Epithelial cell of esophagus (primary cell): ENCODE data around the gene CTXN3.

Experiments used
- DNase-seq: peaks from one replicate; pipeline ENCODE4 v3.0.0; 2010; ENCODE audit warnings: low read depth
- H3K4me3 ChIP-seq: 2 replicates; pipeline ENCODE4 v1.5.1; 2011; ENCODE audit warnings: mild to moderate bottlenecking, low read length, control low read depth
- TF ChIP-seq, protein P1 (sequence below): IDR thresholded peaks from 2 replicates; pipeline ENCODE4 v1.5.1; 2011; ENCODE audit warnings: low read depth, mild to moderate bottlenecking, low read length, control low read depth, inconsistent platforms; ENCODE audit not compliant: insufficient read depth; ENCODE audit errors: missing control alignments

The CTXN3 gene

DNA sequence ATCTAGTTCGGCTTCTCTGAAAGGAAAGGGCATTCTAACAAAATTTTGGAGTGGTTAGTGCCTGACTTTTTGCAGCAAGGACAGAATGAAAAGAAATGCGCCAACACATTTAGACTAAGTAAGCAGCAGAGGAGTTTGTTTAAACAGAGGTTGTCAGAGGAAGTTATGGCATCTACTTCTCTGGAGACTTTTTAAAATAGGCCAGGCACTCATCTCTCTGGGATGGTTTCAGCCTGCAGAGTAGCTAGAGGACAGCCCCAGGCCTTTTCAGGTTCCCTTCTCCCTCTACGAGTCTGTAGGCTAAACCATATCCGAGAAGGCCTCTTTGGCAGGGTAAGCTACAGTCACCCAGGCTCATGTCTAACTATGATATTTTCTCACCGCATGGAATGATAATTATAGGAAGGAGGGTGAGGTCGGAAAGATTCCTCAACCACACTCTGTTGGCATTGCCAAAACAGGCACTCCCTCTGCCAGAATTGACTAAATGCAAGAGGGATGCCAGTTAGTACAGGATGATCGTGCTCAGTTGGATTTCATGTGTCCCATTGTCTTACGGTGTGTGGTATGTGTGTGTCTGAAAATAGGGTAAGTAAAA lies 1.4 kb upstream of the CTXN3 start:
- peak; percentile 25 for DNase-seq
- TF ChIP-seq, protein P1, sequence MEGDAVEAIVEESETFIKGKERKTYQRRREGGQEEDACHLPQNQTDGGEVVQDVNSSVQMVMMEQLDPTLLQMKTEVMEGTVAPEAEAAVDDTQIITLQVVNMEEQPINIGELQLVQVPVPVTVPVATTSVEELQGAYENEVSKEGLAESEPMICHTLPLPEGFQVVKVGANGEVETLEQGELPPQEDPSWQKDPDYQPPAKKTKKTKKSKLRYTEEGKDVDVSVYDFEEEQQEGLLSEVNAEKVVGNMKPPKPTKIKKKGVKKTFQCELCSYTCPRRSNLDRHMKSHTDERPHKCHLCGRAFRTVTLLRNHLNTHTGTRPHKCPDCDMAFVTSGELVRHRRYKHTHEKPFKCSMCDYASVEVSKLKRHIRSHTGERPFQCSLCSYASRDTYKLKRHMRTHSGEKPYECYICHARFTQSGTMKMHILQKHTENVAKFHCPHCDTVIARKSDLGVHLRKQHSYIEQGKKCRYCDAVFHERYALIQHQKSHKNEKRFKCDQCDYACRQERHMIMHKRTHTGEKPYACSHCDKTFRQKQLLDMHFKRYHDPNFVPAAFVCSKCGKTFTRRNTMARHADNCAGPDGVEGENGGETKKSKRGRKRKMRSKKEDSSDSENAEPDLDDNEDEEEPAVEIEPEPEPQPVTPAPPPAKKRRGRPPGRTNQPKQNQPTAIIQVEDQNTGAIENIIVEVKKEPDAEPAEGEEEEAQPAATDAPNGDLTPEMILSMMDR = no peak
- no peak overlapping the region for H3K4me3 ChIP-seq

DNA sequence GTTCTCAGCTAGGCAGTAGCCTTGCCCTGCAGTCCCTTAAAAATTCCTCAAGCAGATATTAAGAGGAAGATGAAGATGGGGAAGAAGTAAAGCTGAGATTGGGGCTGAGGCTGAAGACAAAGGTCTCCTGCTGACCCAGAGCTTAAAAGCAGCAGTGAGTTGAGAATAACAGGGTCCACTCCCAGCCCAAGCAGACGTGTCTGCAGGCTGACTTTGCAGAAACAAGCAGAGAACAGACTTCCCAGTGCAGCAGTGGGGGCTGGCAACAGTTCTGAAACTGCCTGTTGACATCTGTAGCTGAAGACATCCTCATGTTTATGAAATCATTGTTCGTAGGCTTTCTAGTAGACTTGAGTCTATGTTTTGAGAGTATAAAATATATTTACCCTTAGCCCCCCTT lies 1.1 kb downstream of the CTXN3 start:
- no peak overlapping the region for H3K4me3 ChIP-seq
- no peak for DNase-seq
- TF ChIP-seq, protein P1 = no peak

DNA sequence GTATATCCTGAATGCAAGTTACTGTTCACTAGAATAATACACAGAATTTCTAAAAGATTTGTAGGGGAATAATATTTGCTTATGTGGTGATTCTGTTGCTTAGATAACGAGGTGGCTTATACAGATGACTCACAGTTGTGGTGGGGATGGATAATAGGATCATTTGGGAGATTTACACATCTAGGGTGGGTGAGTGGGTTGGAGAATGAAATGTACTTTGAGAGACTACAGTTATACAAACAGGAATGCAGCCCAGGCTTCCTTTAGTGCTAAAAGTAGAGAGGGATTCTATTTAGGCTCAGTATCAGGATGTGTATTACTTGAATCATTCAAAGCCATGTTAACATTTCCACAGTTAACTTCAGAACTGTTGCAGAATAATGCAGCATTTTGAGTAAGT lies 1.8 kb downstream of the CTXN3 start:
- peak; percentile 38 for DNase-seq

DNA sequence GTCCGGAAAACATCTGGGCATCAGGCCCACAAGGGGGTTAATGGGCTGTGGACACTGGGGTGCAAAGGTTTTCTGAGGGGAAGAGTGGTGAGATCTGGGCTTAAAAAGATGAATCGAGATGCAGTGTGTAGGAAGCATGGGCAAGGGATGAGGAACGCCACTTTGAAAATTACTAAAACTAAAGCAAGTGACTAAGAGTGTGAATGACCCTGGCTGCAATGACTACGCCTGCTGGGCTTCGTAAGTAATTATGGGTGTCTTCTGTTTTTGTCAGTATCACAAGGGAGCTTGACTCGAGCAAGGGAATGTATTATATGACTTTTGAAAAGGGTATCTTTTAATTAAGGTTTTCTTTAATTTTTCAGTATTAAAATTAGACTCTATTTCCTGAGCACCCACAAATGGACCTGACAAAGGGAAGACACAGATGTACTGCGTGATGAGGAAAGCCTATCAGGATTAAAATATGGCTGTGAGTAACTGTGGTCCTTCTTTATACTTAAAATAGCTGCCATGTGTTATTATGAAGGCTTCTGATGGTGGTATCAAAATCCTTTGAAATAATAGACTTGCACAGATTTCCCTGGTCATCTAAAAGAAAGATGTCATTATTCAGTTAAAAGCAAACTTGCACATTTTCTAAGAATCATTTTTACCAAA lies 4.2 kb downstream of the CTXN3 start:
- TF ChIP-seq, protein P1 = no peak
- H3K4me3 ChIP-seq = no peak overlapping the region
- DNase-seq = no peak

More for the DNA sequence above, 1.8 kb downstream of the CTXN3 start:
- TF ChIP-seq, protein P1 = no peak
- H3K4me3 ChIP-seq = no peak overlapping the region

DNA sequence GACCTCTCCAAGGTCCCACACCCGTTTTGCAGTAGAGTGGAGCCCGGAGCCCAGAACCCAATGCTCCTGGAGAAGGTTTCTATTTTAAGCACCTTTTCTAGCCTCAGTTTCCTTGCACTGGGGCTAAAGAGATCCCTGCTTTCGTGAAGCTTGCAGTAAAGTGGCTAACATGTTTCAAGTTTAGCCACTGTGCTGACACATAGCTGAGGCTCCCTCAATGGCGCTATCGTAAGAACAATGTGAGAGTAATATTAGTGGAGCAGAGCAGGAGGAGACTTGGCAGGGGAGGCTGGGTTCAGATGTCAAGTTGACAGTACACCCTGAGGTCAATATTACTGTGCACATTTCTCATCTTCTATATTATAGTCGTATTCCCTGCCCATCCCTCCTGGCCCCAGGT lies 7.9 kb downstream of the CTXN3 start:
- TF ChIP-seq, protein P1 = no peak

DNA sequence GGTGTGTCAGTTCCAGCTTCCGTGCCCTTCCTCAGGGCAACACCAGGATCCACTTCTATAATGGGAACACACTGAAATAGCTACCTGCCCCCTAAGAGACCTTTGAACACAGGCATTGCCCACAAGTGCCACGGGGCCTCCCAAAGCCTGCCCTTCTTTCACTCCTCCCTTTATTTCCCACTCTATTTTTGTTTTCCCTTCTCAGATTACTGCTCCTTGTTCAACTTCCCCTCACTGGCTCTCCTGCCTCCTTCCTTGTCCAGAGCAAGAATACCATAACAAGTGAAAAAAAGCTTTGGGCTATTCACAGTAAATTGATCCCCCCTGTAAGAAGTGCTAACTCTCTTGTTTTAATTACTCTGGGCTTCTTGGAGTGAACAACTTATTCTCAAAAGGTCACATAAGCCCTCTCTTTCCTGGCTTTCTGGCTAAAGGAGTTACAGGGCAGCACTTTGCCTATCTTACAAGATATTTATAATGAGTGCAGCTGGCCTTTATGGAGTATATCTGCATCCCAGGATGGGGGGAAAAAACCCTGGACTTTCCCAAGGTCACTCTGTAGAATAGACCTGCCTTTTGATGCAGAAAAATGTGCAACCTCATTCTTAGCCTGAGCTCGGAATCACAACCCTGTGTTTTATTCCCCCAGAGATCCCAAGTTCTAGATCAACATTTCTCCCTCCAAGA lies 11.3 kb downstream of the CTXN3 start:
- TF ChIP-seq, protein P1 = no peak
- no peak for DNase-seq

More for the DNA sequence above, 7.9 kb downstream of the CTXN3 start:
- H3K4me3 ChIP-seq = no peak overlapping the region
- no peak for DNase-seq

More for the DNA sequence above, 11.3 kb downstream of the CTXN3 start:
- H3K4me3 ChIP-seq = no peak overlapping the region
